Measurements from ENCODE around the gene DNAJB4. TPM values are rescaled to one million over a fixed set of nuclear protein-coding genes. Genes with fewer than 3 reads are reported as not detected.
A peak's percentile ranks its signal among the peaks of the same experiment; 100 is the strongest.
"Not testable (repeated sequence)": the region's sequence is repeated elsewhere in the genome, so short reads cannot be mapped to it uniquely, and the experiment has no call there.

The DNAJB4 gene
- total RNA-seq, 1 donor from 2014 or later = 40.6 TPM

DNA sequence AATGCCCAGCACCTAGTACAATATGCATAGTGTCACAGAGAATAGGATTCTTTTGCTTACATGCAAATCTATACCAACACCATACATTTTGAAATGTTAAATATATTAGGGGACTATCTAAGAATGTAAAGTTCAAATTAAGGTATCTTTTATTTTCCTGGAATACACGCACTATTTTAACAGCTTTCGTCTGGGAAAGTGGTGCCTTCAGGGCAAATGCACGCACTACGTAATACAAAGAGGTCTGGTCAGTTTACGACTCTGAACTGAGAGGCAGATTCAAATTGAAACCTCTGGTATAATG is 26.8 kb upstream of the DNAJB4 start:
- H3K4me3 ChIP-seq = peak overlapping the region; percentile 100
- Mint-ChIP-seq H3K4me3 (no peak overlapping the region), H3K4me1 (peaks cover 25% of the 10 kb centered on the region), H3K9me3 (peaks cover 5% of the 10 kb centered on the region), H3K27me3 (ENCODE audit: insufficient read depth, low read depth) (peaks cover 6% of the 10 kb centered on the region), H3K27ac (no peak overlapping the region), H3K36me3 (peaks cover 28% of the 10 kb centered on the region)
- peaks cover 14% of the 10 kb centered on the region for H3K36me3 ChIP-seq
- peak overlapping the region; percentile 98 for H3K27ac ChIP-seq
- no peak overlapping the region for H2AFZ ChIP-seq (replicated peaks)
- TF ChIP-seq, protein P1, sequence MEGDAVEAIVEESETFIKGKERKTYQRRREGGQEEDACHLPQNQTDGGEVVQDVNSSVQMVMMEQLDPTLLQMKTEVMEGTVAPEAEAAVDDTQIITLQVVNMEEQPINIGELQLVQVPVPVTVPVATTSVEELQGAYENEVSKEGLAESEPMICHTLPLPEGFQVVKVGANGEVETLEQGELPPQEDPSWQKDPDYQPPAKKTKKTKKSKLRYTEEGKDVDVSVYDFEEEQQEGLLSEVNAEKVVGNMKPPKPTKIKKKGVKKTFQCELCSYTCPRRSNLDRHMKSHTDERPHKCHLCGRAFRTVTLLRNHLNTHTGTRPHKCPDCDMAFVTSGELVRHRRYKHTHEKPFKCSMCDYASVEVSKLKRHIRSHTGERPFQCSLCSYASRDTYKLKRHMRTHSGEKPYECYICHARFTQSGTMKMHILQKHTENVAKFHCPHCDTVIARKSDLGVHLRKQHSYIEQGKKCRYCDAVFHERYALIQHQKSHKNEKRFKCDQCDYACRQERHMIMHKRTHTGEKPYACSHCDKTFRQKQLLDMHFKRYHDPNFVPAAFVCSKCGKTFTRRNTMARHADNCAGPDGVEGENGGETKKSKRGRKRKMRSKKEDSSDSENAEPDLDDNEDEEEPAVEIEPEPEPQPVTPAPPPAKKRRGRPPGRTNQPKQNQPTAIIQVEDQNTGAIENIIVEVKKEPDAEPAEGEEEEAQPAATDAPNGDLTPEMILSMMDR (IDR thresholded peaks at IDR 0.05) = no peak
- TF ChIP-seq EZH2phosphoT487 (IDR thresholded peaks at IDR 0.05) (no peak), EZH2 (IDR thresholded peaks at IDR 0.05) (no peak)
- no peaks in the 10 kb centered on the region for H3K9me3 ChIP-seq (ENCODE audit: low read depth)
- peaks cover 82% of the 10 kb centered on the region for H4K20me1 ChIP-seq (ENCODE audit: low read depth)
- peaks cover 44% of the 10 kb centered on the region for H3F3A ChIP-seq (ENCODE audit: low read depth)
- peak overlapping the region; percentile 98 for H3K4me2 ChIP-seq
- no peaks in the 10 kb centered on the region for H3K27me3 ChIP-seq
- no peak for DNase-seq (ENCODE audit: low spot score)
- H3K9ac ChIP-seq = peak overlapping the region; percentile 98
- H3K79me2 ChIP-seq (ENCODE audit: low read depth) = peaks cover 98% of the 10 kb centered on the region
- H3K4me1 ChIP-seq = peaks cover 40% of the 10 kb centered on the region

- peak overlapping the region; percentile 98 for H3K27ac ChIP-seq
- DNase-seq (ENCODE audit: low spot score) = peak; percentile 90
- peaks cover 25% of the 10 kb centered on the region for H3K4me1 Mint-ChIP-seq
- H3K4me3 ChIP-seq = peak overlapping the region; percentile 100
- peaks cover 94% of the 10 kb centered on the region for H3K79me2 ChIP-seq (ENCODE audit: low read depth)
- H3K4me2 ChIP-seq = peak overlapping the region; percentile 98
- peaks cover 46% of the 10 kb centered on the region for H3F3A ChIP-seq (ENCODE audit: low read depth)
- H3K4me1 ChIP-seq = peaks cover 40% of the 10 kb centered on the region
- peak overlapping the region; percentile 98 for H3K9ac ChIP-seq
- peaks cover 28% of the 10 kb centered on the region for H3K36me3 Mint-ChIP-seq
- H3K27me3 Mint-ChIP-seq (ENCODE audit: insufficient read depth, low read depth) = peaks cover 4% of the 10 kb centered on the region
- H4K20me1 ChIP-seq (ENCODE audit: low read depth) = peaks cover 78% of the 10 kb centered on the region
- H3K9me3 Mint-ChIP-seq = peaks cover 5% of the 10 kb centered on the region
- no peak overlapping the region for H3K27ac Mint-ChIP-seq
- peak; percentile 28 for TF ChIP-seq EZH2phosphoT487 (IDR thresholded peaks at IDR 0.05)
- TF ChIP-seq, protein P1 (IDR thresholded peaks at IDR 0.05) = no peak
- H3K4me3 Mint-ChIP-seq = no peak overlapping the region
- H2AFZ ChIP-seq (replicated peaks) = peak overlapping the region; percentile 51
- H3K27me3 ChIP-seq = no peaks in the 10 kb centered on the region
- no peaks in the 10 kb centered on the region for H3K9me3 ChIP-seq (ENCODE audit: low read depth)
- peaks cover 14% of the 10 kb centered on the region for H3K36me3 ChIP-seq
Measured at GRCh38 chr1:77978293-77978968, 26.3 kb upstream of the DNAJB4 start.

- Mint-ChIP-seq H3K9me3 (peaks cover 5% of the 10 kb centered on the region), H3K36me3 (peaks cover 28% of the 10 kb centered on the region), H3K27me3 (ENCODE audit: insufficient read depth, low read depth) (peaks cover 4% of the 10 kb centered on the region), H3K4me1 (peaks cover 27% of the 10 kb centered on the region), H3K27ac (no peak within 1 kb of the TSS), H3K4me3 (no peak within 1 kb of the TSS)
- Histone ChIP-seq H3K27me3 (no peaks in the 10 kb centered on the region), H3K36me3 (peaks cover 14% of the 10 kb centered on the region), H3K4me2 (peak within 1 kb of the TSS; percentile 98), H2AFZ (replicated peaks) (peak within 1 kb of the TSS; percentile 90), H3K9me3 (ENCODE audit: low read depth) (no peaks in the 10 kb centered on the region), H3K79me2 (ENCODE audit: low read depth) (peaks cover 92% of the 10 kb centered on the region), H3F3A (ENCODE audit: low read depth) (peaks cover 53% of the 10 kb centered on the region), H4K20me1 (ENCODE audit: low read depth) (peaks cover 76% of the 10 kb centered on the region), H3K9ac (peak within 1 kb of the TSS; percentile 98), H3K27ac (peak within 1 kb of the TSS; percentile 98), H3K4me1 (peaks cover 47% of the 10 kb centered on the region), H3K4me3 (peak within 1 kb of the TSS; percentile 100)
- DNase-seq (ENCODE audit: low spot score) = peak; percentile 99
- TF ChIP-seq, protein P1 (IDR thresholded peaks at IDR 0.05) = peak; percentile 64
- no peak for TF ChIP-seq EZH2 (IDR thresholded peaks at IDR 0.05)
- TF ChIP-seq EZH2phosphoT487 (IDR thresholded peaks at IDR 0.05) = no peak
Measured at GRCh38 chr1:77978969-77979876, 25.5 kb upstream of the DNAJB4 start, which contains the start of gene FUBP1. FUBP1 (minus strand) TSS chr1:77979072; CDS start chr1:77979004, 68 bp downstream.

DNA sequence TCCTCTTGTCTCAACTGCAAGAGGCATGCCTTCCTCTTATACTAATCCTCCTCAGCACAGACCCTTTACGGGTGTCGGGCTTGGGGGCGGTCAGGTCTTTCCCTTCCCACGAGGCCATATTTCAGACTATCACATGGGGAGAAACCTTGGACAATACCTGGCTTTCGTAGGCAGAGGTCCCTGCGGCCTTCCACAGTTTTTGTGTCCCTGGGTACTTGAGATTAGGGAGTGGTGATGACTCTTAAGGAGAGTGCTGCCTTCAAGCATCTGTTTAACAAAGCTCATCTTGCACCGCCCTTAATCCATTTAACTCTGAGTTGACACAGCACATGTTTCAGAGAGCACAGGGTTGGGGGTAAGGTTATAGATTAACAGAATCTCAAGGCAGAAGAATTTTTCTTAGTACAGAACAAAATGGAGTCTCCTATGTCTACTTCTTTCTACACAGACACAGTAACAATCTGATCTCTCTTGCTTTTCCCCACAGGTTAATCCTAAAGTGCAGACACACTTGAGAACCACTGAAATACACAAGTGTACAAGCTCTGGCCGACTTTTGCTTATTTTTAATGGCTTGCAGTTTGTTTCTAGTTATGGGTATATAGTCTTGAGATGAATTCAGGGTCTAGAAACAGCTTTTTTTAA is 21.3 kb upstream of the DNAJB4 start:
- Histone ChIP-seq H3K4me1 (peaks cover 51% of the 10 kb centered on the region), H3F3A (ENCODE audit: low read depth) (peaks cover 42% of the 10 kb centered on the region), H3K27ac (peak overlapping the region; percentile 85), H3K79me2 (ENCODE audit: low read depth) (peaks cover 92% of the 10 kb centered on the region), H3K4me3 (peak overlapping the region; percentile 21), H3K4me2 (peak overlapping the region; percentile 65), H4K20me1 (ENCODE audit: low read depth) (peaks cover 80% of the 10 kb centered on the region)
- H3K27me3 Mint-ChIP-seq (ENCODE audit: insufficient read depth, low read depth); H3K4me3 Mint-ChIP-seq; H3K36me3 ChIP-seq; H3K27ac Mint-ChIP-seq; H3K27me3 ChIP-seq; DNase-seq (ENCODE audit: low spot score); H3K9ac ChIP-seq; H3K9me3 Mint-ChIP-seq; H3K9me3 ChIP-seq (ENCODE audit: low read depth); H2AFZ ChIP-seq (replicated peaks): not testable (repeated sequence)
- H3K4me1 Mint-ChIP-seq = peaks cover 15% of the 10 kb centered on the region
- H3K36me3 Mint-ChIP-seq = peaks cover 15% of the 10 kb centered on the region
